K562 (cell line): ENCODE measurements around the gene PAF1. TPM values are rescaled to one million over a fixed set of nuclear protein-coding genes. Genes with fewer than 3 reads are reported as not detected.

Experiments
- CGGBP1 ChIP-seq: fragments of 250-450 bp; sonication (Bioruptor Pico); IDR thresholded peaks from 2 replicates; pipeline ENCODE4 v1.9.0; 2021; ENCODE audit warnings: mild to moderate bottlenecking
- CHD2 ChIP-seq: IDR thresholded peaks from 2 replicates; pipeline ENCODE4 v1.6.1; 2011; ENCODE audit warnings: low read depth, low read length
- FOXP4 ChIP-seq: sonication (generic); formaldehyde crosslinking; IDR thresholded peaks from 2 replicates; pipeline ENCODE4 v1.8.0; 2022; ENCODE audit warnings: mild to moderate bottlenecking, missing genetic modification reagents, borderline replicate concordance
- GTF2E2 ChIP-seq: fragments of 200-800 bp; sonication (Bioruptor generic); IDR thresholded peaks from 2 replicates; pipeline ENCODE4 v1.6.1; 2016; ENCODE audit warnings: missing genetic modification characterization, missing compliant biosample characterization
- HDAC1 ChIP-seq, 2 experiments: fragments of 450-650 bp; IDR thresholded peaks; 2 replicates each; pipeline ENCODE4 v1.6.1; 2016 to 2017; ENCODE audit warnings: inconsistent platforms in 1 of 2, mild to moderate bottlenecking in 1 of 2, moderate library complexity in 1 of 2
- HNRNPL ChIP-seq: fragments of 200-400 bp; formaldehyde crosslinking; IDR thresholded peaks from 2 replicates; pipeline ENCODE4 v1.6.1; 2017; ENCODE audit warnings: low read depth, mild to moderate bottlenecking, low read length
- KAT2B ChIP-seq: IDR thresholded peaks from one replicate; pipeline ENCODE4 v1.6.1; 2012; ENCODE audit warnings: low read depth, mild to moderate bottlenecking, control low read depth, inconsistent platforms, low read length, moderate library complexity
- KHSRP ChIP-seq: fragments of 450-650 bp; IDR thresholded peaks from 2 replicates; pipeline ENCODE4 v1.6.1; 2017
- MAFK ChIP-seq: IDR thresholded peaks from 2 replicates; pipeline ENCODE4 v1.6.1; 2011; ENCODE audit warnings: low read length, improper control_type of control experiment
- MTA1 ChIP-seq: fragments of 450-650 bp; IDR thresholded peaks from 2 replicates; pipeline ENCODE4 v1.6.1; 2017; ENCODE audit warnings: borderline replicate concordance
- NCOA1 ChIP-seq: fragments of 450-650 bp; IDR thresholded peaks from 2 replicates; pipeline ENCODE4 v1.6.1; 2016; ENCODE audit warnings: low read depth
- RBFOX2 ChIP-seq: fragments of 200-400 bp; formaldehyde crosslinking; IDR thresholded peaks from 2 replicates; pipeline ENCODE4 v1.6.1; 2017; ENCODE audit warnings: low read depth, mild to moderate bottlenecking, low read length, moderate library complexity
- RBM22 ChIP-seq: fragments of 200-400 bp; formaldehyde crosslinking; IDR thresholded peaks from 2 replicates; pipeline ENCODE4 v1.6.1; 2018; ENCODE audit warnings: low read length, low read depth; ENCODE audit not compliant: poor library complexity, severe bottlenecking
- RCOR1 ChIP-seq, 2 experiments: IDR thresholded peaks; 2 replicates each; pipeline ENCODE4 v1.6.1; 2012; ENCODE audit warnings: low read depth in 2 of 2, low read length in 2 of 2, borderline replicate concordance in 1 of 2, improper control_type of control experiment in 1 of 2
- STAG1 ChIP-seq: sonication (generic); formaldehyde crosslinking; IDR thresholded peaks from 2 replicates; pipeline ENCODE4 v1.5.0; 2020; ENCODE audit warnings: missing genetic modification reagents, borderline replicate concordance
- TCF7 ChIP-seq: sonication (generic); IDR thresholded peaks from 2 replicates; pipeline ENCODE4 v1.6.1; 2016; ENCODE audit warnings: antibody characterized with exemption, borderline replicate concordance
- ZFP1 ChIP-seq: fragments of 450-650 bp; formaldehyde crosslinking; IDR thresholded peaks from 2 replicates; pipeline ENCODE4 v1.4.0; 2020; ENCODE audit warnings: mild to moderate bottlenecking, mixed read lengths
- ZNF143 ChIP-seq: sonication (generic); formaldehyde crosslinking; IDR thresholded peaks from 2 replicates; pipeline ENCODE4 v1.9.0; 2022; ENCODE audit warnings: mild to moderate bottlenecking, missing genetic modification reagents
- ZNF263 ChIP-seq: sonication (generic); formaldehyde crosslinking; IDR thresholded peaks from 2 replicates; pipeline ENCODE4 v1.8.0; 2022; ENCODE audit warnings: mild to moderate bottlenecking, missing genetic modification reagents, borderline replicate concordance
- ZNF512 ChIP-seq: IDR thresholded peaks from 2 replicates; pipeline ENCODE4 v1.6.1; 2016; ENCODE audit warnings: missing genetic modification characterization, missing compliant biosample characterization
- polyA plus RNA-seq, 8 experiments: library from polyadenylated mRNA; depleted of rRNA in 4 of 8; stranded (reverse) in 5 of 8; unstranded in 3 of 8; fragments of >200 nt; fragmentation: Nextera tagmentation in 2 of 8; fragmentation: Illumina TruSeq in 1 of 8; extraction: Ambion mirVana in 2 of 8; extraction: Trizol in 1 of 8; gene quantifications; 2 replicates each; pipeline versions ENCODE4 v1.2.1 to v1.2.3, GENCODE V29; 2011 to 2014; ENCODE audit warnings: inconsistent platforms in 1 of 8, missing spikeins in 1 of 8
- total RNA-seq, 7 experiments: library from RNA; depleted of rRNA in 6 of 7; stranded (reverse); fragments of >200 nt in 6 of 7; fragmentation: Illumina TruSeq in 2 of 7; extraction: Trizol in 2 of 7; gene quantifications; 2 replicates each; pipeline versions ENCODE4 v1.2.1 to v1.2.3, GENCODE V29; 2011 to 2021; ENCODE audit warnings: low replicate concordance in 1 of 7
- TF ChIP-seq, protein P1 (sequence below): fragments of 250-450 bp; sonication (Bioruptor Pico); IDR thresholded peaks from 2 replicates; pipeline ENCODE4 v1.5.0; 2021
- TF ChIP-seq, protein P2 (sequence below): fragments of 450-650 bp; formaldehyde crosslinking; IDR thresholded peaks from 2 replicates; pipeline ENCODE4 v1.4.0; 2020; ENCODE audit warnings: mild to moderate bottlenecking, moderate library complexity

PAF1 gene
- total and polyA plus RNA-seq, 9 of the 15 experiments (the other 6 are each of a cell fraction or from before 2014, with no cell fraction given), result 1.5 to 45.0 (median 33.8) TPM

DNA sequence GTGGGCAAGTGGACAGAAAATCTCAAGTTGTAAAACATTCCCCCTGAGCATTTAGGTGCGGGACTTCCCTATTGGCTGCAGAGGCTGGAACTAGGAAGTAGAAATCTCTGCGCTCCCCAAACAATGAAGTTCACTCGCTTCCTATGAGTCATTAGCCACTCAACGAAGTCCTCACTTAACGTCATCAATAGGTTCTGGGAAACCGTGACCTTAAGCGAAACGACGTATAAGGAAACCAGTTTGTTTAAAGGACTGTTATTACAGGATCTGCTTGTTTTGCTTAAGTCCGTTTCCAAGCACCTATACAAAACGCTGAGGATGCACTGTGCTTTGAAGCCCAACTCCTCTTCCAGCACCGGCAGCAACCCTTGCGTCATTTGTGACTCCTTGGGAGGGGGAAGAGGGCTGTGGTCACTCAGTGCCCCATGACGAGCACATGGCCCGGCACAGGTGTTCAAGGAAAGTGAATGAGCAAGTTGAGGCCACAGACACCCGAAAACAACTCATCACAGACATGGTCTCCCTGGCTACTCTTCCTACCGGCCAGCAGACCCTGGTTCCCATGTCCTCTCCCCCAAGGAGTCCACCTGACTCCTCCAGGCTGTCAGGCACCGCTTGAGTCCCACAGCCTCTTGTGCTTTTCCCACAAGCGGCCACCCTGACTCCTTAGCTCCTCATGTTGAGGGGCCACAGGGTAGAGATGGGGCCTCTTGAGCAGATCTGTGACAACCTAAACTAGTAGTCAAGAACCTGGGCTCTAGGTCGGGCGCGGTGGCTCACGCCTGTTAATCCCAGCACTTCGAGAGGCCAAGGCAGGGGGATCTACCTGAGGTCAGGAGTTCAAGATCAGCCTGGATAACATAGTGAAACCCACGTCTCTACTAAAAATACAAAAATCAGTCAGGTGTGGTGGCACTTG is 40.0 kb upstream of the PAF1 start (continued):
- TF ChIP-seq CGGBP1 (CRISPR knock-in tag) (no peak), HNRNPL (no peak), RBFOX2 (peak; percentile 69; the same call in 1 of the 2 replicates), ZNF512 (no peak), FOXP4 (CRISPR knock-in tag) (no peak; the same call in 1 of the 2 replicates), RCOR1 (IDR thresholded peaks at IDR 0.05; ENCODE audit: borderline replicate concordance in 1 of 2, low read depth in 2 of 2, low read length in 2 of 2) (peak; percentile 3 to 89), CHD2 (0 out of 2 replicates have a peak, but pooled peaks have one; percentile 35), MAFK (peak; percentile 31; the same call in 1 of the 2 replicates), ZNF143 (no peak; the same call in 1 of the 2 replicates), ZFP1 (no peak), ZNF263 (CRISPR knock-in tag) (no peak), KHSRP (peak; percentile 64; the same call in 1 of the 2 replicates), STAG1 (CRISPR knock-in tag) (0 out of 2 replicates have a peak, but pooled peaks have one; percentile 6), GTF2E2 (no peak), MTA1 (peak; percentile 46; the same call in 1 of the 2 replicates), KAT2B (no peak), HDAC1 (IDR thresholded peaks at IDR 0.05) (peak in 1 of 2 experiments; percentile 48; a peak in 1 of 4 replicates), TCF7 (no peak), NCOA1 (peak; percentile 89), RBM22 (no peak)
- TF ChIP-seq, protein P1, sequence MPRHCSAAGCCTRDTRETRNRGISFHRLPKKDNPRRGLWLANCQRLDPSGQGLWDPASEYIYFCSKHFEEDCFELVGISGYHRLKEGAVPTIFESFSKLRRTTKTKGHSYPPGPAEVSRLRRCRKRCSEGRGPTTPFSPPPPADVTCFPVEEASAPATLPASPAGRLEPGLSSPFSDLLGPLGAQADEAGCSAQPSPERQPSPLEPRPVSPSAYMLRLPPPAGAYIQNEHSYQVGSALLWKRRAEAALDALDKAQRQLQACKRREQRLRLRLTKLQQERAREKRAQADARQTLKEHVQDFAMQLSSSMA (CRISPR knock-in tag), result no peak
- TF ChIP-seq, protein P2, sequence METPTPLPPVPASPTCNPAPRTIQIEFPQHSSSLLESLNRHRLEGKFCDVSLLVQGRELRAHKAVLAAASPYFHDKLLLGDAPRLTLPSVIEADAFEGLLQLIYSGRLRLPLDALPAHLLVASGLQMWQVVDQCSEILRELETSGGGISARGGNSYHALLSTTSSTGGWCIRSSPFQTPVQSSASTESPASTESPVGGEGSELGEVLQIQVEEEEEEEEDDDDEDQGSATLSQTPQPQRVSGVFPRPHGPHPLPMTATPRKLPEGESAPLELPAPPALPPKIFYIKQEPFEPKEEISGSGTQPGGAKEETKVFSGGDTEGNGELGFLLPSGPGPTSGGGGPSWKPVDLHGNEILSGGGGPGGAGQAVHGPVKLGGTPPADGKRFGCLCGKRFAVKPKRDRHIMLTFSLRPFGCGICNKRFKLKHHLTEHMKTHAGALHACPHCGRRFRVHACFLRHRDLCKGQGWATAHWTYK (CRISPR knock-in tag), result no peak
